Measurements from ENCODE around the gene SNAP29. TPM values are rescaled to one million over a fixed set of nuclear protein-coding genes. Genes with fewer than 3 reads are reported as not detected.

The SNAP29 gene
- total and polyA plus RNA-seq, 9 of the 15 experiments (the other 6 are each of a cell fraction or from before 2014, with no cell fraction given): 19.5 to 250 (median 75.9) TPM

GRCh38 chr22:20816559-20816958 is 42.2 kb upstream of the SNAP29 start (continued):
- TF ChIP-seq, protein P1, sequence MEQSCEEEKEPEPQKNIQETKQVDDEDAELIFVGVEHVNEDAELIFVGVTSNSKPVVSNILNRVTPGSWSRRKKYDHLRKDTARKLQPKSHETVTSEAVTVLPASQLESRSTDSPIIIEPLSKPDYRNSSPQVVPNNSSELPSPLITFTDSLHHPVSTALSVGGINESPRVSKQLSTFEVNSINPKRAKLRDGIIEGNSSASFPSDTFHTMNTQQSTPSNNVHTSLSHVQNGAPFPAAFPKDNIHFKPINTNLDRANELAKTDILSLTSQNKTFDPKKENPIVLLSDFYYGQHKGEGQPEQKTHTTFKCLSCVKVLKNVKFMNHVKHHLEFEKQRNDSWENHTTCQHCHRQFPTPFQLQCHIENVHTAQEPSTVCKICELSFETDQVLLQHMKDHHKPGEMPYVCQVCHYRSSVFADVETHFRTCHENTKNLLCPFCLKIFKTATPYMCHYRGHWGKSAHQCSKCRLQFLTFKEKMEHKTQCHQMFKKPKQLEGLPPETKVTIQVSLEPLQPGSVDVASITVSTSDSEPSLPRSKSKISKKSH (CRISPR knock-in tag; IDR thresholded peaks at IDR 0.05): 0 out of 2 replicates have a peak, but pooled peaks have one; percentile 54
- TF ChIP-seq KAT2B (IDR thresholded peaks at IDR 0.05; ENCODE audit: low read depth, low read length) (no peak), TEAD1 (CRISPR knock-in tag; IDR thresholded peaks at IDR 0.05) (0 out of 4 replicates have a peak, but pooled peaks of 1 of the 2 experiments have one; percentile 54), KLF1 (tag; IDR thresholded peaks at IDR 0.05) (peak; percentile 57; the same call in 1 of the 2 replicates), STAT5A (IDR thresholded peaks at IDR 0.05; ENCODE audit: borderline replicate concordance, low read length) (no peak), TAF1 (IDR thresholded peaks at IDR 0.05; ENCODE audit: control insufficient read depth, extremely low read depth, insufficient read depth, low read length, severe bottlenecking) (no peak), RBFOX2 (IDR thresholded peaks at IDR 0.05; ENCODE audit: low read depth, low read length) (no peak), TRIM28 (IDR thresholded peaks at IDR 0.05) (no peak), CTCF (IDR thresholded peaks at IDR 0.05 in 2 of 3, conservative IDR thresholded peaks at IDR 0.05 in 1 of 3; ENCODE audit: insufficient read depth in 2 of 3, low read depth in 1 of 3, low read length in 3 of 3) (0 out of 6 replicates have a peak, but pooled peaks of 1 of the 3 experiments have one; percentile 5), EGR1 (conservative IDR thresholded peaks at IDR 0.05) (no peak)
- TF ChIP-seq, protein P2, sequence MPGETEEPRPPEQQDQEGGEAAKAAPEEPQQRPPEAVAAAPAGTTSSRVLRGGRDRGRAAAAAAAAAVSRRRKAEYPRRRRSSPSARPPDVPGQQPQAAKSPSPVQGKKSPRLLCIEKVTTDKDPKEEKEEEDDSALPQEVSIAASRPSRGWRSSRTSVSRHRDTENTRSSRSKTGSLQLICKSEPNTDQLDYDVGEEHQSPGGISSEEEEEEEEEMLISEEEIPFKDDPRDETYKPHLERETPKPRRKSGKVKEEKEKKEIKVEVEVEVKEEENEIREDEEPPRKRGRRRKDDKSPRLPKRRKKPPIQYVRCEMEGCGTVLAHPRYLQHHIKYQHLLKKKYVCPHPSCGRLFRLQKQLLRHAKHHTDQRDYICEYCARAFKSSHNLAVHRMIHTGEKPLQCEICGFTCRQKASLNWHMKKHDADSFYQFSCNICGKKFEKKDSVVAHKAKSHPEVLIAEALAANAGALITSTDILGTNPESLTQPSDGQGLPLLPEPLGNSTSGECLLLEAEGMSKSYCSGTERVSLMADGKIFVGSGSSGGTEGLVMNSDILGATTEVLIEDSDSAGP (CRISPR knock-in tag; IDR thresholded peaks at IDR 0.05): peak; percentile 77
- TF ChIP-seq, protein P3, sequence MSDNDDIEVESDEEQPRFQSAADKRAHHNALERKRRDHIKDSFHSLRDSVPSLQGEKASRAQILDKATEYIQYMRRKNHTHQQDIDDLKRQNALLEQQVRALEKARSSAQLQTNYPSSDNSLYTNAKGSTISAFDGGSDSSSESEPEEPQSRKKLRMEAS (CRISPR knock-in tag; IDR thresholded peaks at IDR 0.05): peak; percentile 56
